Panc1 (cell line): Measurements from ENCODE around the gene PEX6. TPM values are rescaled to one million over a fixed set of nuclear protein-coding genes. Genes with fewer than 3 reads are reported as not detected.

ENCODE experiments used
- ATAC-seq: fragments of 200-7000 bp; cut with Tn5 transposase; 2 replicates; pipeline ENCODE4 v1.9.1; 2020; ENCODE audit warnings: mild to moderate bottlenecking, moderate library complexity
- BruUV-seq: library from RNA; stranded (reverse); fragments of 400-500 nt; replicated peaks from 2 replicates; lab custom pipeline; 2021; lab: Mats Ljungman, UMichigan
- CTCF ChIA-PET: fragments of 300-600 bp; sonication (Branson Sonifier 250); formaldehyde crosslinking; loops from one replicate; lab custom pipeline; 2022; ENCODE audit warnings: antibody characterized with exemption; lab: Charles Lee
- POLR2A ChIA-PET: fragments of 300-600 bp; sonication (Branson Sonifier 250); formaldehyde crosslinking; loops from one replicate; lab custom pipeline; 2022; ENCODE audit warnings: antibody characterized with exemption; lab: Charles Lee
- DNase-seq: peaks from one replicate; pipeline ENCODE4 v3.0.0-alpha.2; 2010; ENCODE audit warnings: low read depth, low spot score
- H3K27ac ChIP-seq: 2 replicates; pipeline ENCODE4 v1.5.1; 2011; ENCODE audit warnings: mild to moderate bottlenecking, low read length, inconsistent platforms
- H3K27me3 ChIP-seq: fragments of 200-500 bp; sonication (Bioruptor generic); 2 replicates; pipeline ENCODE4 v1.6.0; 2014; ENCODE audit warnings: low read length, inconsistent platforms; ENCODE audit not compliant: control insufficient read depth, insufficient read depth
- H3K36me3 ChIP-seq: fragments of 200-500 bp; sonication (Bioruptor generic); 2 replicates; pipeline ENCODE4 v1.5.1; 2014; ENCODE audit warnings: inconsistent platforms, mild to moderate bottlenecking, low read length, moderate library complexity; ENCODE audit not compliant: control insufficient read depth, insufficient read depth
- H3K4me1 ChIP-seq: 2 replicates; pipeline ENCODE4 v1.5.1; 2011; ENCODE audit warnings: inconsistent platforms, mild to moderate bottlenecking, low read length, moderate library complexity; ENCODE audit not compliant: control insufficient read depth, insufficient read depth
- H3K4me3 ChIP-seq, 2 experiments: 2 replicates each; pipeline ENCODE4 v1.5.1; 2011 to 2012; ENCODE audit warnings: low read depth in 2 of 2, low read length in 2 of 2, mild to moderate bottlenecking in 2 of 2, inconsistent platforms in 1 of 2, moderate library complexity in 1 of 2
- H3K9me3 ChIP-seq: fragments of 200-500 bp; sonication (Bioruptor generic); 2 replicates; pipeline ENCODE4 v1.5.1; 2014; ENCODE audit warnings: low read depth, mild to moderate bottlenecking, inconsistent platforms, low read length, moderate library complexity; ENCODE audit not compliant: control insufficient read depth, insufficient read depth
- CTCF ChIP-seq: fragments of 450-650 bp; IDR thresholded peaks from 2 replicates; pipeline ENCODE4 v1.5.1; 2017; ENCODE audit warnings: mild to moderate bottlenecking
- POLR2AphosphoS5 ChIP-seq: IDR thresholded peaks from 2 replicates; pipeline ENCODE4 v1.6.1; 2012; ENCODE audit warnings: mild to moderate bottlenecking, low read depth, low read length, moderate library complexity
- SIN3A ChIP-seq: IDR thresholded peaks from 2 replicates; pipeline ENCODE4 v1.6.1; 2012; ENCODE audit warnings: low read depth, mild to moderate bottlenecking, low read length, moderate library complexity, borderline replicate concordance; ENCODE audit not compliant: insufficient read depth
- TCF7L2 ChIP-seq: IDR thresholded peaks from 2 replicates; pipeline ENCODE4 v1.6.1; 2011; ENCODE audit warnings: mild to moderate bottlenecking, low read depth, low read length, inconsistent platforms
- in situ Hi-C: cut with HindIII; loops from 2 replicates; pipeline ENCODE4 v1.10.0; 2016; ENCODE audit warnings: low sequenced_read_pairs, low pct_unique_long_range_greater_than_20kb
- intact Hi-C: fragments of 100-400 bp; cut with micrococcal nuclease; formaldehyde crosslinking; loops from one replicate; pipeline ENCODE4 v1.10.0; 2022; ENCODE audit not compliant: unreplicated experiment
- total RNA-seq: library from RNA; stranded (reverse); gene quantifications from one replicate; pipeline ENCODE4 v1.2.1, GENCODE V29; 2021; ENCODE audit not compliant: unreplicated experiment
- TF ChIP-seq, protein P1 (sequence below), 2 experiments: IDR thresholded peaks; 2 replicates each; pipeline ENCODE4 v1.6.1; 2011 to 2012; ENCODE audit warnings: low read depth in 2 of 2, control low read depth in 1 of 2, low read length in 1 of 2, mild to moderate bottlenecking in 1 of 2, moderate library complexity in 1 of 2; ENCODE audit not compliant: insufficient read depth in 1 of 2

Gene PEX6
- total RNA-seq, 1 experiment from 2014 or later = 21.7 TPM

DNA sequence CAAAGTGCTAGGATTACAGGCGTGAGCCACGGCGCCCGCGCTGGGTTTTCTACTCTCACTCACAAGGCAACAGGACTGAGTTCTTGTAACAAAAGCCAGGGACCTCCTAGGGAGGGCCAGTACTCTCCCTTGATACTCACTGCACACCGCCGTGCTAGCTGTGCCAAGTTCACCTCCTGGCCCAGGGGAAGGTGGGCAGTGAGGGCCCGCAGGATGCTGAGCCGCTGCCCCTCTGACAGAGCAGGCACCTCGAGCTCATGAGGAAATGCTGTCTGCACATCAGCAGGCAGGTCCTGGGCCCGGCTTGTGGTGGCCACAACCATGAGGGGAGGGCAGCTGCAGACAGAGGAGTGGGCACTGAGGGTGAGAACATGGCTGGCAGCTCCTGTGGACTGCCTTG lies 11.8 kb downstream of the PEX6 start:
- Histone ChIP-seq H3K27me3 (no peaks in the 10 kb centered on the region), H3K27ac (no peak overlapping the region), H3K4me3 (no peak overlapping the region), H3K4me1 (peaks cover 6% of the 10 kb centered on the region), H3K36me3 (peaks cover 6% of the 10 kb centered on the region; the same call in 1 of the 2 replicates), H3K9me3 (no peaks in the 10 kb centered on the region)
- ChIA-PET CTCF (no interaction called here), POLR2A (no interaction called here)
- DNase-seq (no peak), ATAC-seq (no peak)
- TF ChIP-seq TCF7L2 (no peak), CTCF (no peak), SIN3A (no peak), POLR2AphosphoS5 (no peak)
- intact Hi-C loops (loop anchor here (10.0 kb wide), 1 partner anchor 62 kb away; no protein-coding TSS in a partner anchor), in situ Hi-C loops (no loop called here)
- BruUV-seq = no TSS peak

DNA sequence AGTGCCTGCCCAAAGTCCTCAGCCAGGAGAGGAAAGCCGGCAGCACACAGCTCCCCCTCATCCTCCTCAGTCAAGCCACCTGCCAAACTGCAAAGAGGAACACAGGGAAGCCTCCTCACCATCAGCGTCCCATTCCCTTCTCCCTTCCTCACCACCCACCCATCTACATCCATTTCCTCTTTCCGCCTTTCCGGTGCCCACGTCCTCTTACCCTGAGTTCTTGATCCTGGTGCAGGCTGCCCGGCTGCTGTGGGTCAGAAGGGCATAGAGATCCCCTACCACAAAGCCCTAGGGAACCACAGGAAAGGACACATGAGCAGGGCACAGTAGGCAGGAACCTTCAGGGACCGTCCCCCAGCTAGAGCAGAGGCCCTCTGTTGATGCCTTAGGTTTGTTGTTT lies 12.4 kb downstream of the PEX6 start:
- no peaks in the 10 kb centered on the region for H3K9me3 ChIP-seq
- DNase-seq (no peak), ATAC-seq (no peak)
- peaks cover 6% of the 10 kb centered on the region; the same call in 1 of the 2 replicates for H3K36me3 ChIP-seq
- no peak overlapping the region for H3K4me3 ChIP-seq
- in situ Hi-C loops = no loop called here
- ChIA-PET POLR2A (interaction anchor here (0.7 kb wide), 1 partner anchor 16 kb away, joined by 6 read pairs; no protein-coding TSS in a partner anchor), CTCF (no interaction called here)
- H3K4me1 ChIP-seq = peaks cover 6% of the 10 kb centered on the region
- no peaks in the 10 kb centered on the region for H3K27me3 ChIP-seq
- no peak overlapping the region for H3K27ac ChIP-seq
- TF ChIP-seq CTCF = no peak
- no peak for TF ChIP-seq TCF7L2
- no peak for TF ChIP-seq POLR2AphosphoS5
- no peak for TF ChIP-seq SIN3A
- TF ChIP-seq, protein P1, sequence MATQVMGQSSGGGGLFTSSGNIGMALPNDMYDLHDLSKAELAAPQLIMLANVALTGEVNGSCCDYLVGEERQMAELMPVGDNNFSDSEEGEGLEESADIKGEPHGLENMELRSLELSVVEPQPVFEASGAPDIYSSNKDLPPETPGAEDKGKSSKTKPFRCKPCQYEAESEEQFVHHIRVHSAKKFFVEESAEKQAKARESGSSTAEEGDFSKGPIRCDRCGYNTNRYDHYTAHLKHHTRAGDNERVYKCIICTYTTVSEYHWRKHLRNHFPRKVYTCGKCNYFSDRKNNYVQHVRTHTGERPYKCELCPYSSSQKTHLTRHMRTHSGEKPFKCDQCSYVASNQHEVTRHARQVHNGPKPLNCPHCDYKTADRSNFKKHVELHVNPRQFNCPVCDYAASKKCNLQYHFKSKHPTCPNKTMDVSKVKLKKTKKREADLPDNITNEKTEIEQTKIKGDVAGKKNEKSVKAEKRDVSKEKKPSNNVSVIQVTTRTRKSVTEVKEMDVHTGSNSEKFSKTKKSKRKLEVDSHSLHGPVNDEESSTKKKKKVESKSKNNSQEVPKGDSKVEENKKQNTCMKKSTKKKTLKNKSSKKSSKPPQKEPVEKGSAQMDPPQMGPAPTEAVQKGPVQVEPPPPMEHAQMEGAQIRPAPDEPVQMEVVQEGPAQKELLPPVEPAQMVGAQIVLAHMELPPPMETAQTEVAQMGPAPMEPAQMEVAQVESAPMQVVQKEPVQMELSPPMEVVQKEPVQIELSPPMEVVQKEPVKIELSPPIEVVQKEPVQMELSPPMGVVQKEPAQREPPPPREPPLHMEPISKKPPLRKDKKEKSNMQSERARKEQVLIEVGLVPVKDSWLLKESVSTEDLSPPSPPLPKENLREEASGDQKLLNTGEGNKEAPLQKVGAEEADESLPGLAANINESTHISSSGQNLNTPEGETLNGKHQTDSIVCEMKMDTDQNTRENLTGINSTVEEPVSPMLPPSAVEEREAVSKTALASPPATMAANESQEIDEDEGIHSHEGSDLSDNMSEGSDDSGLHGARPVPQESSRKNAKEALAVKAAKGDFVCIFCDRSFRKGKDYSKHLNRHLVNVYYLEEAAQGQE (IDR thresholded peaks at IDR 0.05; ENCODE audit: insufficient read depth in 1 of 2, low read depth in 2 of 2, low read length in 1 of 2) = no peak
- intact Hi-C loops = loop anchor here (10.0 kb wide), 1 partner anchor 62 kb away; no protein-coding TSS in a partner anchor
- no TSS peak for BruUV-seq
